HUDEP-2 (cell line): Measurements from ENCODE around the gene XXYLT1.
"Not testable (repeated sequence)": the region's sequence is repeated elsewhere in the genome, so short reads cannot be mapped to it uniquely, and the experiment has no call there.

Source experiments
- DNase-seq, 76 experiments: peaks; one replicate each; lab custom pipeline; 2025; ENCODE audit not compliant: unreplicated experiment in 76 of 76; lab: John Stamatoyannopoulos, UW

The XXYLT1 gene

DNA sequence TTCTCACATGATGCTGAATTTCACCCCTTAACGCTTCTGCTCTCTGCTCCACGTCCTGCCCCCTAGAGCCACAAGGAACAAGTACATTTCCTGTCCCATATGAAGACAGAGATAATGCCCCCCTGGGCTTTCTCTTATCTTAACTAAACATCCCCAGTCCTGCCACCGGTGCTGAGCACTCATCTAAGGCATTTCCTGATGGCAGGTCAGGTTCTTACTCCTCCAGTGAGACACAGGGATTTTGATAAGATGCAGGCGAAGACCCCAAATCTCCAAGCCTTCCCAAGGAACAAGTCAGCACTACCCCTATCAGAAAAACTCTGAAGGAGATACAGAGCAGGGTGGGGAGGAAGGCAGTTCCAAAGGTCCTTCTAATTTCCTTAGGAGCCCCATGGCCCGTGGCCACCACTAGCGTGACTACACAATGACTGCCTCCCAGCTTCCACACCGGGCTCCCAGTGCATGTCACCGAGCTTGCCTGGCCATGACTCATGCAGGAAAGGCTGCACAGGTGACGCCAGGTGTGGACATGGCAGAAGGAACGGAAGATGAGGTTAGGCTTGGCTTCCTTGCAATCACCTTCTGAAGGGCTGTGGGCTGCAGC is 152.9 kb downstream of the XXYLT1 start:
- DNase-seq = peak in 68 of 76 experiments; percentile 2 to 76 (median 44)

DNA sequence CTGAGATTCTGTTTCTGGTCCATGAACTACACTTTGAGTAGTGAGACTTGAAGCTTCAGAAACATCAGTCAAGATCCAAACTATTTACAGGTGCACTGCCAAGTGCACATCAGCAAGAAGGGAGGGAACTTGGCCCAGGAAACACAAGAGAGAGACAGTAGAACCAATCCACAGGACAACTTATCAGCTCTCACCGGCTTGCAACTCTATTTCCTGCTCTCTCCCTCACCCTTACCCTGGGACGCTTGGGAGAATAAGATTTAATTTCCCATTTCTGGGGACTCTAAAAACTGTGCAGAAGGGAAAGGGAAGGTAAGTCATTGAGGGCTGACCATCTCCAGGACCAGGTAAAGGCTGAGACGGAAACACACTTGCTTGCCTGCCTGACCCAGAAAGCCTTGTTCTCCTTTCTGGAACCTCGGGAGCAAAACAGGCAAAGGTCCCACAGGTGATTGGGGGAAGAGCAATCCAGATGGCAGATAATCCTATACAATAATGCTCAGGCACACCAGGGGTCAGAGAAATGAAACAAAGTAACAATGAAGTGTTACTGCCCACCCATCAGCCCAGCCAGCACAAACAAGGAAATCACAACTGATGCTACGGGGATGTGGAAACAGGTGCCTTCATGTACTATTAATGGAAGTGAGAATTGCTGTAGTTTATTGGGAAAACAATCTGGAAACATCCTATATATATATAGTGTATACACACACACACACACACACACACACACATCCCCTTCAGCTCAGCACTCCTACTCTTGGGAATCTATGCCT is 154.4 kb downstream of the XXYLT1 start:
- peak in 3 of 76 experiments; percentile 2 to 10 (median 10) for DNase-seq

DNA sequence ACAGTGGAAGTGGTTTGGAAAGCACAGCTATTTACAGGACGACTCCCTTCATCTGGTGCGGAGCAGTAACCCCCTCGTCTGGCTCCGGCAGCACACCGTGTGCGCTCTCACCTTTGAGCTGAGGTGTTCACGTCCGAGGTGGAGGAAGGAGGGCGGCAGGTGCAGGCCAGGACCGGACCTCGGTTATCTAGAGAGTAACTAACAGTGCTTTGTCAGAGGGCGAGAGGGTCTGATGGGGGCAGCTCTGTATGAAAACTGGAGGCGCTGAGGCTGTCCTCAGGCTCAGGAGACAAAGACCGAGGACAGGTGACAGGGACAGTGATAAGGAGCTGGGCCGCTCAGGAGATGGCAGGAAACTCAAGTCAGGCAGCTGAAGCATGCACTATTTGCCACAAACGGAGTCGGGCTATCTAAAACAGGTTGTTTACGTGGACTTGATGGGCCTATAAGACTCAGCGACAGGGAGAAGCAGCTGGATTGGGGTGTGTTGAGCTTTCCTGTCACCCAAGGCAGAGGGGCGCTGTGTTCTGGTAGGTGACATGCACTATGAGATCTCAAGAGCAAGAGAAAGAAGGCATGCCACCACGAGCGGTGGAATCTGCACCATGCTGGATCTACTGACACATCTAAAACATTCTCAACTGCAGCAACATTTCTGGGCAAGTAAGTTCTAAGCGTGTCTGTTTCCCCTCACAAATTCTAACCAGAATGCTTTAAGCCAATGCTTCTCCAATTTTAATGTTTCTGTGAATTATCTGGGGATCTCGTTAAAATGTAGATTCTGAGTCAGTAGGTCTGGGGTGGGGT is 155.2 kb downstream of the XXYLT1 start:
- no peak for DNase-seq

DNA sequence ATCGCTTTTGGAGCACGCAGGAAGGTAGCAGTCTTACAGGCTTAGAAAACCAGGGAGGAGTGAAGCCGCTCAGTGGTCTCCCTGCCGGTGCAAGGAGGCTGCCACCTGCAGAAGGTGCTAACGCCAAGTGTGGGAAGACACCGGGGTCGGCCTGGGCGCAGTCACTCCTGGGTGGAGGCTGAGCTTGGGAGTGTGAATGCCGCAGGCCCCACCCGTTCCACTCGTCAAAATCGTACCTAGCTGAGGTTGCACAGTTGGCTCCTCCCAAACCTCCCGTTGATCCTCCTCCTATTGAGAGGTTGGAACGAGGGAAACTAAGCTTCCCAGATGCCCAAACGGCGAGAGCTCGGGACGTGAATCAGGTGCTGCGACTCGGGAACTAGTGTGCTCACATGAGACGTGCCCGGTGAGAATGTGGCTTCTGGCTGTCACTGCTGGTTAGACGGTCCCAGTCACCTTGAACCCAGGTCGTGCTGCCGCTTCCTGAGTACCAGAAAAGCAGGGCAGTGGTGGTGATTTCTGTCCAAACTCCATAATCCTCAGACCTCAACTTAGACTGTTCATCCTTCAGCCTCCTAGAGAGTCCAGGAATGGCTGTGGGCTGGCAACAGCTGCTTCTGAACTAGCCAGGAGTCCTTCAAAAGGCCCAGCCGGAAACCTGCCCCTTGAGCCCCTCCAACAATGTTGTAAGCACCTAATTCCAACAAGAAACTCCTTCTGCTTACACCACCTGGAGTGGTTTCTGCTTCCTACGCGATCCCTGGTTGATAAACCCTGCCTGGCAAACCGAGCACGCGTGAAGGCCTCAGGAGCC is 156.0 kb downstream of the XXYLT1 start:
- DNase-seq = no peak

DNA sequence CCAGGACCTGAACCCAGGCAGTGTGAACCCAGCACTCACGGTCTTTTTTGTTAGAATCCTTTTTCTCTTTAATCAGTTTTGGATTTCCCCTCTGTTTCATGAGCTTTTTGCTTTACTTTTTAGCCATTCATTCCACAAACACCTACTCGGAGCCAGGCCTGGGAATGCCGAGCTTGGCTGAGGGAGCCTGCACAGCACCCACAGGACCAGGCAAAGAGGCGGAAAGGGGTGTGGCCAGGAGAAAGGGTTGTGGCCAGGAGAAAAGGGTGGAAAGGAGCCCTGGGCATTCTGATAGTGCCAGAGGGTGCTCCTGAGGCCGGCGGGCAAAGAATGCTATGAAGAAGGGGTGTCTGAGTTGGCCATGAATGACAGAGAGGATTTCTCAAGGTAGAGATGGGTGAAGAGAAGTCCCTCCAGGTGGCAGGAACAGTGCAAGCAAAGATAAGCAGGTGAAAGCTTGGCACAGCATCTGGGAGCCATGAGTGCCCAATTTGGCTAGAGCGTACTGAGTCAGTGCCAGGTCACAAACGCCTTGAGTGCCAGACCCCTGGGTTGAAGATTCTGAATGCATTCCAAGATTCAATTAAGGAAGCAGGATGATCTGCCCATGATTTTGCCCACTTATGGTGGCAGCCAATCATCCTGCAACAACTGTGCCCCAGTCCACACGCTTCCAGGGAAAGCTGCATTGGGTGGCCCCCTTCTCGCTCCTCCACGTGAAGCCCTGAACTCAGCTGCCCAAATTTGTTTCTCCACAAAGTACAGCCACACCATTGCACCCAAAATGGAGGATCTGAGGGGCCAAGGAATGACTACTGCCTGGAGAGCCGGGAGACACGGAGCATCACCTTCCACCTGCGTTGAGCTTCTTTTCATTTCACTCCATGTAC is 157.2 kb downstream of the XXYLT1 start:
- DNase-seq = no peak

DNA sequence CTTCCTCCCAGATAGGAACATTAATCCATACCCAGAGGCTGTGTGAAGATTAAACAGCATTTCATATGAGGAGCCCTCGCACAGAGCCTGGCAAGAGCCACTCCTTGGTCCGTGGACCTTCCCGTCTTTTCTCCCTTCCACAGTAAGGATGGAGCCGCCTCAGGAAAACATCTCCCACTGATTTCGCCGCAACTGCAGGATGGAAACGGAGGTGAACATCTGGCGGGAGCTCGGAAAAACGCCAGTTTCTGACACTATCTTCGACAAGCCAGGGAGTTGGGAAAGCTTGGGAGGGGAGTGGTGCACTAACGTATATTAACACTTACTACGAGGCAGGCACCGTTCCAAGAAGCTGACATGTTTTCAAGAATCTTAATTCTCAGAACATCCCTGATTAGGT is 157.9 kb downstream of the XXYLT1 start:
- DNase-seq = no peak

DNA sequence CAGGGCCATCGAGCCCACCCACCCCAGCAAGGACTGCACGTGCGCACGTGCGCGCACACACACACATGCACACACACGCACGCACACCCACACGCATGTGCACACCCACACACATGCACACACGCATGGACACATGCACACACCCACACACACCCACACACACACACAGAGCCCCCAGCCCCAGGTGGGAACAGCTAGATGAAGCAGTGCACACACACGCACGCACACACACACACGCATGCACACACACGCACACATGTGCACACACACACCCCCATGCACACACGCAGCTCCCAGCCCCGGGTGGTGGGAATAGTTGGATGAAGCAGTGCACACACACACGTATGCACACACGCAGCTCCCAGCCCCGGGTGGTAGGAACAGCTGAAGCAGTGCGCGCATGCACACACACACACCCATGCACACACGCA is 158.6 kb downstream of the XXYLT1 start:
- DNase-seq = no peak

DNA sequence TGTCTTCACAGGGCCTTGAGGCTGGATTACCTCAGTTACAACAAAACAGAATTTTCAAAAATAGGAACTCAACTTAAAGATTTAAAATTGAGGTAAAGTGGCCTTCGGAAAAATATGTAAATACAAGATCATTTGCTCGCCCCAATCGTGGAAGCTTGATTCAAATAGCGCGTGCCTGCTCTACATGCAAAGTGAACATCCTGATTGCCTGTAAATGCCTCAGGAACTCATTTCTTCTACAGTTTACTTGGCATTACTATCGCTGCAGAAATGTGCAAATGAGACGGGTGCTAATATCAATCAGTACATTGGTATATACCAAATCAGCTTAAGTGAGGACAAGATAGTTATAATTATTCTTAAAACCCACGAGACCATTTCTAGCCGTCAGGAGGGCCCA is 159.2 kb downstream of the XXYLT1 start:
- no peak for DNase-seq

DNA sequence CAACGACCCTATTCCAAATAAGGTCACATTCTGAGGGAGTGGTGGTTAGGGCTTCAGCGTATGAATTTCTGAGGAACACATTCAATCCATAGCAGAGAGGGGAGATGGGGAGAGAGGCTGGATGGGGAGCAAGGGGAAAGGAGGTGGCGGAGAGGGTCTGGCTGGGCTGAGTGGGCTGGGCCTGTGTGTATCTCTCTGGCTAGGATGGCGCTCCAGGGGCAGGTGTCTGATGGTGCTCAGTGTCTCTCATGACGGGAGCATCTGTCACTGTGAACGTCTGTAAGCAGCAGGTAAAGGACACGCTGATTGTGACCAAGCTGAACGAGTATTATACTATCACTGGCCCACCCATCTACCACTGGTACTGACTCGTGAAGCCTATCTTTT is 159.6 kb downstream of the XXYLT1 start:
- DNase-seq = no peak

DNA sequence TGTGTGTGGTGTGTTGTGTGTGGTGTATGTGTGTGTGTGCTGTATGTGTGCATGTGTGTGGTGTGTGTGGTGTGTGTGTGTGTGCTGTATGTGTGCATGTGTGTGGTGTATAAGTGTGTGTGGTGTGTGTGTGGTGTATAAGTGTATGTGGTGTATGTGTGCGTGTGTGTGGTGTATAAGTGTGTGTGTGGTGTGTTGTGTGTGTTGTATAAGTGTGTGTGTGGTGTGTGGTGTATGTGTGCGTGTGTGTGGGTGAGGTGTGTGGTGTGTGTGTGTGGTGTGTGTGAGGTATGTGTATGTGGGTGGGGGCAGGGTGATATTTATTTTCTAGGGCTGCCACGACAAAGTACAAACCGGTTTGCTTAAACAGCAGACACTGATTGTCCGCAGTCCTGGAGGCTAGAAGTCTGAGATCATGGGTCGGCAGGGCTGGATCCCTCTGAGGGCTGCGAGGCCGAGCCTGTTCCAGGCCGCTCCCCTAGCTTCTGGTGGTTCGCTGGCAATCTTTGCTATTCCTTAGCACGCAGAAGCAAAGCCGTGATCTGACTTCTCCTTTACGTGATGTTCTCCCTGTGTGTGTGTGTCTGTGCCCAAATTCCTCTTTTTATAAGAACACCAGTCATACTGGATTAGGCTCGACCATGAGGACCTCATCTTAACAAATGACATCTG is 160.2 kb downstream of the XXYLT1 start:
- DNase-seq = no peak

DNA sequence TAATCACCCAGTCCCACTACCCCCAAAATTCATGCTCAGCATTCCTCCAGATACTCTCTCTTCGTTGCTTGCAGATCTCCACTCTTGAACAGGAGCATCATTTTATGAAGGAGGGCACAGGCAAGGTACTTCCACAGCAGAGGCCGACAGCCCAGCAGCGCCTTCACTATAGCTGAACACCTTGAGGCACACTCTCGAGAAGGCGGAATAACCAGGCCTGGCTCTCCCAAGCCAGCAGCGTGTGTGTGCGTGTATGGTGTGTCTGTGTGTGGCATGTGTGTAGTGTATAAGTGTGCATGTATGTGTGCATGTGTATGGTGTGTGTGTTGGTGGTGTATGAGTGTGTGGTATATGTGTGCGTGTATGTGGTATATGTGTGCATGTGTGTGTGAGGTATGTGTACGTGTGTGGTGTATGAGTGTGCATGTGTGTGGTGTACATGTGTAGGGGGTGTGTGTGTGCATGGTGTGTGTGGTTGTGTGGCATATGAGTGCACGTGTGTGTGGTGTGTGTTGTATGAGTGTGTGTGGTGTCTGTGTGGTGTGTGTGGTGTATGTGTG is 161.8 kb downstream of the XXYLT1 start:
- DNase-seq = no peak

DNA sequence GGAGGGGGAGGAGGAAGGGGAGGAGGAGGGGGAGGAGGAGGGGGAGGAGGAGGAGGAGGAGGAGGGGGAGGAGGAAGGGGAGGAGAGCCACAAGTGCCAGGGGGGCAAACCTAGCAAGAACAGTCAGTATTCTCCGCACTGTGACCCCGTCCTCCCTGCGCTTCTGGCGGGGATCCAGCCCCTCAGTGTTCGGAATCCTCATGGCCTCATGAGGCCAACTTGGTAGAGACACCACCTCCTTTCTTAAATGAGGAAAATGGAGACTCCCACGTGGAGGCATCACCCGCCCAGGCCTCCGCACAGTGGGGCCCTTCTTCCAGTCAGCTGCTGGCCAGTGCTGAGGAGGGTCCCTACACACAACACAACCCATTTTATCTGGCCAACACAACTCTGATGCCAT is 163.4 kb downstream of the XXYLT1 start:
- DNase-seq = no peak

DNA sequence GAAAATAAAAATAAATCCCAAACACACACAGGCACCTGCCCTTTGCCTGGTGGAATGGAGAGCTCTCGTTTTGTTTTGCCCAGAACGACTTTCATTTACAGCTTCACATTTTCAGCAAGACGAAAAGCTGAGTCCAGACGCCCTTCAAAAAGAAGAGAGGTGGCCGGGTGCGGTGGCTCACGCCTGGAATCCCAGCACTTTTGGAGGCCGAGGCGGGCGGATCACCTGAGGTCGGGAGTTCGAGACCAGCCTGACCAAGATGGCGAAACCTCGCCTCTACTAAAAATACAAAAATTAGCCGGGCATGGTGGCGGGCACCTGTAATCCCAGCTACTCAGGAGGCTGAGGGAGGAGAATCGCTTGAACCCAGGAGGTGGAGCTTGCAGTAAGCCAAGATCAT is 163.9 kb downstream of the XXYLT1 start:
- DNase-seq = not testable (repeated sequence)

DNA sequence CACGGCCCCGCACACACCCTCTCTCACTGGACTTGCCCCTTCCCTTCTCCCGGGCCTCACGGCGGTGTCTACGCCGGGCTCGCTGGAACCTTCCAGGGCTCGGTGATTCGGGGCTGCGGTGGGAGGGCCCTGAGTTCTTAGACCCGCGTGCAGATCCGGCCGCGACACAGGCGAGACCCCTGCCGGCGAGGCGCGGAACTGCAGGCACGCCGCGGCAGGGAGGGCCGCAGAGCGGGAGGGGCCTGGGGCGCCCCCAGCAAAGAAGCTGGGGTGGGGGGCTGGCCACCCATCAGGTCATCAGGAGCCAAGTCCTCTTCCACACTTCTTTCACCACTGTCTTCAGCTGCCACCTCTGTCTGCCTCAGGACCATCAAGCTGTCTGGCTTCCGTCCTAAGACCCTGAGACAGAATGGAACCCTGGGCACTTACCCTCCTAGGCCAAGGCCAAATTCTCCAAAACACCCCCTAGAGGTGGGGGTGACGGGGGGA is 164.5 kb downstream of the XXYLT1 start:
- DNase-seq = peak in 25 of 76 experiments; percentile 3 to 56 (median 17)

DNA sequence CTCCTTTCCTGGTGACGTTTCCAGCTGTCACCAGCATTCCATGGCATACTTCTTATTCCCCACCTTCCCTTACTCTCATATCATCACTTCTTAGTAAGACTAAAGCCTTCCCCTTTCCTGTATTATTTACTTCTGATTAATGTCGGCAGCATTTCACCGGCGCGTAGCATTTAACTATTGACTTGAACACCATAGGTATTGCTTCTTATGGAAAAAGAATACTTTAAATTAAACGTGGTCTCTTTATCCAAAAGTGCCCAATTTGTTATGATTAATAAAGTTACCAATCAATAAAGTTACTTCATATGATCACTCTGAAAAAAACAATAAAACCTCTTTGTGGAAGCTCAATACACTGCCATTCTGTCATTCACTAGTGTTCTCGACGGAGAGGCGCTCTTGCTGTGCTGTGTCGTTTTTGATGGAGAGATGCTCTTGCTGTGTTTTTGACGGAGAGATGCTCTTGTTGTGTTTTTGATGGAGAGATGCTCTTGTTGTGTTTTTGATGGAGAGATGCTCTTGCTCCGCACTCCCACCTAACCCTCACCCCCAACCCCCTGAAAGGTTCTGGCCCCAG is 165.0 kb downstream of the XXYLT1 start:
- no peak for DNase-seq

DNA sequence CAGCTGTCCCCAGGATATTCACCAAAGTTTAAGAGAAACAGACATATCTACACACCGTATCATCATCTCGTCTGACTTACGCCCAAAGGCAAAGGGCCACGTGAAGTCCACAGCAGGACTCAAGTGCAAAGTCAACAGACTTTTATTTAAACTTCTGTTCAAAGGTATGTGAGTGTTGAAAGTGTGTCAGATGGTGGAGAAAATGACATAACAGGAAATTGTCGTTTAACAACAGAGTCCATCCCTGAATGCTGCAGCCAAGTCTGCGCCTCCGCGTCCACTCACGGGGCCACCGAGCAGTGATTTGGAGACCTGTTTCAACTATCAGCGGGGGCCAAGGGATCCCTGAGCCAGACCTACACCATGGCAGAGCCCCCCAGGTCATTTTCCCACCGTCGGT is 165.6 kb downstream of the XXYLT1 start:
- no peak for DNase-seq

DNA sequence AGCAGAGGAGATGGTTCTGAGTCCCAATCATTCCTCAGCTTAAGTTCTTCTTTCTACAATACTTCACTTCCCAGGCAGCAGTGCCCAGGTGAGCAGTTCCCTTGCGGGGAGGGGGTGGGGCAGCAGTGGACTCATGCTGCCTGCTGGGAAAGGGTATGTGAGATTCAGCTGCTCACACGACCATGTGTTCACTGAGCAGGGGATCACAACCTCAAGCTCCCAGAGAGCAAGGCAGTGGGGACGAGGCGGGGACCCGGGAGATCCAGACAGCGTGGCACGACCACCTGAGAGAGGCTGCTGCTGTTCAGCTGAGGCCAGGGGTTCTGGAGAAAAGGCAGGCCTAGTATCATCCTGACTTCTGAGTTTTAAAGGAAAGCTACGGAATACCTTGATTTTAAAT is 166.6 kb downstream of the XXYLT1 start:
- no peak for DNase-seq

DNA sequence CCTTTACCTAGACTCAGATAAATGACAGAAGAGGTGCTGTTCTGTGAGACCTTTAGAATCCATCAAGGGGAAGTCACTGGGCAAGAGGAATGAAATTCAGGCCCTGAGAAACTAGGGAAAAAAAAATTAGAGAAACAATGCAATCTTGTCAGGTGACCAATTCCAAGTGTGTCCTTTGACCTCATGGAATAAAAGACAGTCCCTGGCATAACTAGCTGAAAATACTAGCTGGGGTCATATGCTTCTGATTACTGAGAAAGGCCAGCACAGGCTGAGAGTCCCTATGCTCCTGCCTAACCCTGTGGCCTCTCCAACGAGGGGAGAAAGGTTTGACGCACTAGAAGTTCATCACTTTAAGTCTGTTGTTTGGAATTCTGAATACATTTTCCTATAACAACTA is 167.3 kb downstream of the XXYLT1 start:
- no peak for DNase-seq
